Lung (tissue), 12 donors: ENCODE measurements around the gene SETBP1. TPM values are rescaled to one million over a fixed set of nuclear protein-coding genes. Genes with fewer than 3 reads are reported as not detected.
A peak's percentile ranks its signal among the peaks of the same experiment; 100 is the strongest.

Experiments
- ATAC-seq: fragments of 200-7000 bp; cut with Tn5 transposase; one replicate; pipeline ENCODE4 v1.9.1; 2020; ENCODE audit warnings: moderate number of reproducible peaks; ENCODE audit not compliant: insufficient read depth, low FRiP score
- DNase-seq, 3 donors: peaks; one replicate each; pipeline ENCODE4 v3.0.0-alpha.2; 2013 to 2017
- H3K27ac ChIP-seq, 2 donors: one replicate each; pipeline ENCODE4 v1.5.1; 2013; ENCODE audit warnings: mild to moderate bottlenecking in 2 of 2, moderate library complexity in 2 of 2, control low read depth in 1 of 2, inconsistent platforms in 1 of 2, low read depth in 1 of 2, low read length in 1 of 2
- H3K27me3 ChIP-seq, 3 donors: one replicate each; pipeline ENCODE4 v1.5.1; 2013; ENCODE audit warnings: low read length in 2 of 3; ENCODE audit not compliant: control insufficient read depth in 3 of 3, insufficient read depth in 3 of 3
- H3K36me3 ChIP-seq, 4 donors: one replicate each; pipeline ENCODE4 v1.5.1; 2013; ENCODE audit warnings: low read length in 4 of 4, mild to moderate bottlenecking in 1 of 4, moderate library complexity in 1 of 4; ENCODE audit not compliant: control insufficient read depth in 4 of 4, insufficient read depth in 4 of 4
- H3K4me1 ChIP-seq, 5 donors: one replicate each; pipeline ENCODE4 v1.5.1; 2013; ENCODE audit warnings: low read length in 5 of 5, mild to moderate bottlenecking in 2 of 5, moderate library complexity in 1 of 5; ENCODE audit not compliant: control insufficient read depth in 5 of 5, insufficient read depth in 5 of 5
- H3K4me3 ChIP-seq: one replicate; pipeline ENCODE4 v1.5.1; 2013; ENCODE audit warnings: mild to moderate bottlenecking, control low read depth, moderate library complexity
- H3K9ac ChIP-seq, 2 donors: one replicate each; pipeline ENCODE4 v1.5.1; 2013; ENCODE audit warnings: low read length in 2 of 2, control low read depth in 1 of 2; ENCODE audit not compliant: insufficient read depth in 1 of 2
- H3K9me3 ChIP-seq, 4 donors: one replicate each; pipeline ENCODE4 v1.5.1; 2013; ENCODE audit warnings: low read length in 3 of 4, mild to moderate bottlenecking in 1 of 4, moderate library complexity in 1 of 4; ENCODE audit not compliant: control insufficient read depth in 4 of 4, insufficient read depth in 3 of 4
- CTCF ChIP-seq: IDR thresholded peaks from 2 replicates; pipeline ENCODE4 v1.5.1; 2012; ENCODE audit warnings: mild to moderate bottlenecking; ENCODE audit errors: control extremely low read depth, extremely low read depth
- WGBS, 2 donors: extraction: QIAGEN DNeasy Blood & Tissue Kit; methylation state at CpG; one replicate each; pipeline ENCODE4 v1.1.7; 2013; 5-methylcytosine and 5-hydroxymethylcytosine counted together
- polyA plus RNA-seq, 2 donors: library from polyadenylated mRNA; stranded (reverse); fragments of 200-250 nt; gene quantifications; one replicate each; pipeline ENCODE4 v1.2.1, GENCODE V29; 2013
- total RNA-seq, 2 donors: library from RNA; depleted of rRNA in 1 of 2; stranded (reverse); fragments of >200 nt in 1 of 2; gene quantifications; one replicate each; pipeline ENCODE4 v1.2.1, GENCODE V29; 2014 to 2021
- donor health status: control.
- donor health status: control.
- donor health status: Bipolar disorder and iron deficiency.
- donor health status: healthy.
- donor health status: DM: yes; HTN: yes; CAD: no.

The SETBP1 gene
- total and polyA plus RNA-seq, 4 donors: 1.6 to 43.8 (median 16.6) TPM

- no peak for TF ChIP-seq CTCF
- Histone ChIP-seq H3K36me3 (no peaks in the 10 kb centered on the region), H3K9me3 (peaks cover 0 to 2% (median under 1%) of the 10 kb centered on the region in 4 donors), H3K27ac (no peak overlapping the region), H3K9ac (no peak overlapping the region), H3K4me1 (peaks cover 0 to 11% (median 9%) of the 10 kb centered on the region in 5 donors), H3K27me3 (no peaks in the 10 kb centered on the region), H3K4me3 (no peak overlapping the region)
- DNase-seq: no peak
- WGBS, 2 donors: 84 to 86% methylated on average over 3 of the region's 3 CpGs
- no peak for ATAC-seq
Observed at GRCh38 chr18:44941516-44941915, 260.8 kb downstream of the SETBP1 start.

GRCh38 chr18:44942073-44942472 lies 261.4 kb downstream of the SETBP1 start:
- Histone ChIP-seq H3K36me3 (no peaks in the 10 kb centered on the region), H3K4me3 (no peak overlapping the region), H3K9me3 (peaks cover 0 to 2% (median under 1%) of the 10 kb centered on the region in 4 donors), H3K4me1 (peaks cover 0 to 11% (median 9%) of the 10 kb centered on the region in 5 donors), H3K27me3 (no peaks in the 10 kb centered on the region), H3K27ac (no peak overlapping the region), H3K9ac (no peak overlapping the region)
- no peak for TF ChIP-seq CTCF
- no peak for DNase-seq
- WGBS, 2 donors: 88 to 96% methylated on average over 2 of the region's 2 CpGs
- ATAC-seq: no peak

GRCh38 chr18:44943311-44943881 lies 262.7 kb downstream of the SETBP1 start:
- Histone ChIP-seq H3K27ac (peak overlapping the region in 1 of 2 donors; percentile 59), H3K4me3 (no peak overlapping the region), H3K27me3 (no peaks in the 10 kb centered on the region), H3K9me3 (peaks cover 0 to 2% (median under 1%) of the 10 kb centered on the region in 4 donors), H3K9ac (peak overlapping the region in 1 of 2 donors; percentile 8), H3K36me3 (no peaks in the 10 kb centered on the region), H3K4me1 (peaks cover 0 to 8% (median 4%) of the 10 kb centered on the region in 5 donors)
- TF ChIP-seq CTCF: no peak
- no peak for ATAC-seq
- 58 to 71% methylated on average over 2 of the region's 2 CpGs for WGBS, 2 donors
- DNase-seq: peak in 1 of 3 donors; percentile 13

GRCh38 chr18:44944461-44944860 lies 263.8 kb downstream of the SETBP1 start:
- H3K4me1 ChIP-seq: peaks cover 0 to 5% (median 4%) of the 10 kb centered on the region in 5 donors
- DNase-seq: no peak
- no peak overlapping the region for H3K4me3 ChIP-seq
- 78 to 89% methylated on average over 1 of the region's 1 CpG for WGBS, 2 donors
- H3K27me3 ChIP-seq: no peaks in the 10 kb centered on the region
- peaks cover 0 to 2% (median under 1%) of the 10 kb centered on the region in 4 donors for H3K9me3 ChIP-seq
- no peak overlapping the region for H3K27ac ChIP-seq
- no peaks in the 10 kb centered on the region for H3K36me3 ChIP-seq
- no peak overlapping the region for H3K9ac ChIP-seq
- ATAC-seq: no peak
- TF ChIP-seq CTCF: no peak
